Endothelial cell (in vitro differentiated cells): ENCODE results near the gene MFAP5. TPM values are rescaled to one million over a fixed set of nuclear protein-coding genes. Genes with fewer than 3 reads are reported as not detected.

Source experiments
- DNase-seq: peaks from one replicate; pipeline ENCODE4 v3.0.0; 2021; ENCODE audit warnings: low spot score
- H3K27ac Mint-ChIP-seq: one replicate; pipeline ENCODE4 v1.8.0; 2021; ENCODE audit warnings: mixed read lengths, inconsistent platforms; ENCODE audit not compliant: unreplicated experiment
- H3K27me3 Mint-ChIP-seq: one replicate; pipeline ENCODE4 v1.8.0; 2021; ENCODE audit warnings: mild to moderate bottlenecking, moderate library complexity, mixed read lengths, inconsistent platforms; ENCODE audit not compliant: unreplicated experiment
- H3K36me3 Mint-ChIP-seq: one replicate; pipeline ENCODE4 v1.8.0; 2021; ENCODE audit warnings: mild to moderate bottlenecking, low read depth, mixed read lengths, inconsistent platforms; ENCODE audit not compliant: unreplicated experiment
- H3K4me1 Mint-ChIP-seq: one replicate; pipeline ENCODE4 v1.8.0; 2021; ENCODE audit warnings: mild to moderate bottlenecking, mixed read lengths, inconsistent platforms; ENCODE audit not compliant: unreplicated experiment
- H3K4me3 Mint-ChIP-seq: one replicate; pipeline ENCODE4 v1.8.0; 2021; ENCODE audit warnings: mild to moderate bottlenecking, mixed read lengths, inconsistent platforms; ENCODE audit not compliant: unreplicated experiment
- H3K9me3 Mint-ChIP-seq: one replicate; pipeline ENCODE4 v1.8.0; 2021; ENCODE audit warnings: mixed read lengths, inconsistent platforms; ENCODE audit not compliant: unreplicated experiment
- total RNA-seq: library from RNA; stranded (reverse); fragmentation: NEBNext Ultra II Directional; extraction: Animal tissue kit (Norgen Biotek cat#: 25700); gene quantifications from one replicate; pipeline ENCODE4 v1.2.1, GENCODE V29; 2021; ENCODE audit not compliant: unreplicated experiment
- TF ChIP-seq, protein P1 (sequence below): fragments of 200-600 bp; sonication (generic); IDR thresholded peaks from one replicate; pipeline ENCODE4 v1.5.0; 2021; ENCODE audit warnings: antibody characterized with exemption; ENCODE audit not compliant: unreplicated experiment

MFAP5 gene
- total RNA-seq, 1 donor from 2014 or later: 0.31 TPM

DNA sequence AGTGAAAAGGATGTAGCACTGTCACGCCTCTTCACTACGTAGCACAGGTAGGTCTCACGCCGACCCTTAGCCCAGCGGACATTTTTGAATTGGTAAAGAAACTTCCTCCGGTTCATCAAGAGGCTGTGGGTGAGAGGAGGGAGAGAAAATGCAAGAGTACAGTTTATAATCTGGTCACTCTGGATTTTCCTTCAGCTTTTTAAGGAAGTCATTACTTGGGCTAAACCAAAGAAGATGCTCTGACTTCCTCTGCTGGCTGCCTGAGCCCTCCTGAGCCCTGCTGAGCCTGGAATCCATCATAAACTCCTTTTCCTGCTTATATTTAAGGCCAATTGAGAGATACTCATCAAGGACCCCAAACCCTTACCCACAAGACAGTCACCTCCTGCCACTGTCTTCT, 55.7 kb downstream of the MFAP5 start:
- H3K27me3 Mint-ChIP-seq: peaks cover 7% of the 10 kb centered on the region
- no peak for DNase-seq
- no peak overlapping the region for H3K4me3 Mint-ChIP-seq
- TF ChIP-seq, protein P1, sequence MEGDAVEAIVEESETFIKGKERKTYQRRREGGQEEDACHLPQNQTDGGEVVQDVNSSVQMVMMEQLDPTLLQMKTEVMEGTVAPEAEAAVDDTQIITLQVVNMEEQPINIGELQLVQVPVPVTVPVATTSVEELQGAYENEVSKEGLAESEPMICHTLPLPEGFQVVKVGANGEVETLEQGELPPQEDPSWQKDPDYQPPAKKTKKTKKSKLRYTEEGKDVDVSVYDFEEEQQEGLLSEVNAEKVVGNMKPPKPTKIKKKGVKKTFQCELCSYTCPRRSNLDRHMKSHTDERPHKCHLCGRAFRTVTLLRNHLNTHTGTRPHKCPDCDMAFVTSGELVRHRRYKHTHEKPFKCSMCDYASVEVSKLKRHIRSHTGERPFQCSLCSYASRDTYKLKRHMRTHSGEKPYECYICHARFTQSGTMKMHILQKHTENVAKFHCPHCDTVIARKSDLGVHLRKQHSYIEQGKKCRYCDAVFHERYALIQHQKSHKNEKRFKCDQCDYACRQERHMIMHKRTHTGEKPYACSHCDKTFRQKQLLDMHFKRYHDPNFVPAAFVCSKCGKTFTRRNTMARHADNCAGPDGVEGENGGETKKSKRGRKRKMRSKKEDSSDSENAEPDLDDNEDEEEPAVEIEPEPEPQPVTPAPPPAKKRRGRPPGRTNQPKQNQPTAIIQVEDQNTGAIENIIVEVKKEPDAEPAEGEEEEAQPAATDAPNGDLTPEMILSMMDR: no peak
- H3K36me3 Mint-ChIP-seq: no peaks in the 10 kb centered on the region
- H3K9me3 Mint-ChIP-seq: no peaks in the 10 kb centered on the region
- no peak overlapping the region for H3K27ac Mint-ChIP-seq
- H3K4me1 Mint-ChIP-seq: peaks cover 15% of the 10 kb centered on the region

GRCh38 chr12:8605057-8605456, 57.6 kb downstream of the MFAP5 start:
- Mint-ChIP-seq H3K4me1 (peaks cover 6% of the 10 kb centered on the region), H3K4me3 (no peak overlapping the region), H3K9me3 (no peaks in the 10 kb centered on the region), H3K36me3 (no peaks in the 10 kb centered on the region), H3K27ac (no peak overlapping the region), H3K27me3 (peaks cover 5% of the 10 kb centered on the region)
- no peak for DNase-seq
- TF ChIP-seq, protein P1: no peak

- no peaks in the 10 kb centered on the region for H3K36me3 Mint-ChIP-seq
- no peak overlapping the region for H3K27ac Mint-ChIP-seq
- H3K4me3 Mint-ChIP-seq: no peak overlapping the region
- DNase-seq: no peak
- TF ChIP-seq, protein P1: no peak
- peaks cover 5% of the 10 kb centered on the region for H3K27me3 Mint-ChIP-seq
- H3K9me3 Mint-ChIP-seq: no peaks in the 10 kb centered on the region
- peaks cover 6% of the 10 kb centered on the region for H3K4me1 Mint-ChIP-seq
These were observed 58.8 kb downstream of the MFAP5 start for GRCh38 chr12:8603856-8604255.

GRCh38 chr12:8603286-8603685, 59.3 kb downstream of the MFAP5 start:
- no peak for DNase-seq
- Mint-ChIP-seq H3K27me3 (peaks cover 5% of the 10 kb centered on the region), H3K36me3 (no peaks in the 10 kb centered on the region), H3K9me3 (no peaks in the 10 kb centered on the region), H3K4me1 (peaks cover 6% of the 10 kb centered on the region), H3K27ac (no peak overlapping the region), H3K4me3 (no peak overlapping the region)
- TF ChIP-seq, protein P1: no peak

GRCh38 chr12:8596561-8596960, 66.1 kb downstream of the MFAP5 start:
- no peak overlapping the region for H3K4me3 Mint-ChIP-seq
- no peaks in the 10 kb centered on the region for H3K4me1 Mint-ChIP-seq
- no peak for DNase-seq
- TF ChIP-seq, protein P1: no peak
- no peaks in the 10 kb centered on the region for H3K27me3 Mint-ChIP-seq
- H3K36me3 Mint-ChIP-seq: no peaks in the 10 kb centered on the region
- no peak overlapping the region for H3K27ac Mint-ChIP-seq
- H3K9me3 Mint-ChIP-seq: no peaks in the 10 kb centered on the region

Other genes starting within 250 kb of the MFAP5 start
- not detected for gene CLEC6A, start 206.9 kb downstream of the MFAP5 start, total RNA-seq
- 0.31 TPM for gene CLEC4D, start 149.3 kb downstream of the MFAP5 start, total RNA-seq
- 1.2 TPM for gene CLEC4E, start 121.9 kb downstream of the MFAP5 start, total RNA-seq
- gene AICDA, start 50.0 kb downstream of the MFAP5 start, total RNA-seq: 0.10 TPM
- 101 TPM for gene RIMKLB, start 35.2 kb upstream of the MFAP5 start, total RNA-seq
- not detected for gene A2ML1, start 159.8 kb upstream of the MFAP5 start, total RNA-seq